NCI-H345 (cell line): ENCODE data around the gene ACTL6B.
A peak's percentile ranks its signal among the peaks of the same experiment; 100 is the strongest.
"Not testable (repeated sequence)": the region's sequence is repeated elsewhere in the genome, so short reads cannot be mapped to it uniquely, and the experiment has no call there.

ENCODE experiments used
- DNase-seq: peaks from one replicate; lab custom pipeline; 2025; lab: John Stamatoyannopoulos, UW

Gene ACTL6B

GRCh38 chr7:100655908-100656674 is at the start of gene ACTL6B:
TSS of gene ACTL6B (minus strand) at chr7:100656448. CDS start at chr7:100656354, 94 bp downstream.
- peak; percentile 86 for DNase-seq

- DNase-seq, result peak; percentile 74
These were observed 49.1 kb upstream of the ACTL6B start for GRCh38 chr7:100705320-100705752.

- not testable (repeated sequence) for DNase-seq
These were observed 44.8 kb upstream of the ACTL6B start for GRCh38 chr7:100701089-100701488.

GRCh38 chr7:100699018-100699417 is 42.8 kb upstream of the ACTL6B start:
- no peak for DNase-seq

GRCh38 chr7:100696123-100696521 is 39.9 kb upstream of the ACTL6B start:
- no peak for DNase-seq

- peak; percentile 82 for DNase-seq
These were observed 38.0 kb upstream of the ACTL6B start, which contains the start of gene GIGYF1 for GRCh38 chr7:100694098-100694745. TSS of gene GIGYF1 (minus strand) at chr7:100694250. CDS start at chr7:100688238, 6,012 bp downstream.

GRCh38 chr7:100693312-100694097 is 37.3 kb upstream of the ACTL6B start:
- DNase-seq, result no peak

- no peak for DNase-seq
These were observed 36.3 kb upstream of the ACTL6B start for GRCh38 chr7:100692578-100692961.

- DNase-seq, result peak; percentile 72
These were observed 35.7 kb upstream of the ACTL6B start for GRCh38 chr7:100691676-100692577.

- DNase-seq, result no peak
These were observed 33.2 kb upstream of the ACTL6B start for GRCh38 chr7:100689230-100690135.

- DNase-seq, result no peak
These were observed 32.1 kb upstream of the ACTL6B start for GRCh38 chr7:100688326-100688860.

- no peak for DNase-seq
These were observed 31.6 kb upstream of the ACTL6B start for GRCh38 chr7:100687751-100688300.

GRCh38 chr7:100687261-100687660 is 31.0 kb upstream of the ACTL6B start:
- no peak for DNase-seq

- DNase-seq, result no peak
These were observed 30.6 kb upstream of the ACTL6B start for GRCh38 chr7:100686822-100687211.

GRCh38 chr7:100686201-100686821 is 30.1 kb upstream of the ACTL6B start:
- no peak for DNase-seq

- no peak for DNase-seq
These were observed 29.4 kb upstream of the ACTL6B start for GRCh38 chr7:100685631-100686145.

GRCh38 chr7:100685049-100685605 is 28.9 kb upstream of the ACTL6B start:
- no peak for DNase-seq

GRCh38 chr7:100684534-100685042 is 28.3 kb upstream of the ACTL6B start:
- DNase-seq, result no peak
